ENCODE data around the gene FAM171A1.

FAM171A1 gene

DNA sequence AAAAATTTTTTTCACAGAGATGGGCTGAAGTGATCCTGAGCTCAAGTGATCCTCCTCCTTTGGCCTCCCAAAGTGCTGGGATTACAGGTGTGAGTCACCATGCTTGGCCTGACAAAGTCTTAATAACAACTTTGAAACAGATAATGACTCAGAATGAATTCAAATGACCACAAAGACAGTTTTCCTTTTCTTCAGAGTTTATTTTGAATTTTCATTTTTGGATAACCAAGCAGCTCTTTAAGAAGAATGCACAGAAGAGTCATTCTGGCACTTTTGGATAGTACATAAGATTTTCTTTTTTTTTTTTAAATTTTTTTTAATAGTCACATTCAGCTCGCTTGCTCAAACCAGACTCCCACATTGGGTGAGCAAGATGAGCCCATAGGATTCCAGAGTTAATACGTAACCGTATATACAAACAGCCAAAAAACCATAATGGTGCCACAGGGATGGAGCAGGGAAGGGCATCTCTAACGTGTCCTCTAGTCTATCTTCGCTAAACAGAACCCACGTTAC, 159.6 kb downstream of the FAM171A1 start:
- H3F3A ChIP-seq (ENCODE audit: insufficient read depth, low read length), result no peaks in the 10 kb centered on the region
- no peaks in the 10 kb centered on the region for H3K36me3 ChIP-seq (ENCODE audit: insufficient read depth, low read length)
- H3K27me3 ChIP-seq (ENCODE audit: insufficient read depth, low read length), result no peaks in the 10 kb centered on the region
- H3K79me2 ChIP-seq (ENCODE audit: insufficient read depth, low read length), result no peaks in the 10 kb centered on the region
- H3K9me2 ChIP-seq (ENCODE audit: low read depth, low read length), result no peaks in the 10 kb centered on the region
- no peak overlapping the region for H3K4me3 ChIP-seq (ENCODE audit: low read depth, low read length, poor library complexity, severe bottlenecking)
- TF ChIP-seq, protein P1, sequence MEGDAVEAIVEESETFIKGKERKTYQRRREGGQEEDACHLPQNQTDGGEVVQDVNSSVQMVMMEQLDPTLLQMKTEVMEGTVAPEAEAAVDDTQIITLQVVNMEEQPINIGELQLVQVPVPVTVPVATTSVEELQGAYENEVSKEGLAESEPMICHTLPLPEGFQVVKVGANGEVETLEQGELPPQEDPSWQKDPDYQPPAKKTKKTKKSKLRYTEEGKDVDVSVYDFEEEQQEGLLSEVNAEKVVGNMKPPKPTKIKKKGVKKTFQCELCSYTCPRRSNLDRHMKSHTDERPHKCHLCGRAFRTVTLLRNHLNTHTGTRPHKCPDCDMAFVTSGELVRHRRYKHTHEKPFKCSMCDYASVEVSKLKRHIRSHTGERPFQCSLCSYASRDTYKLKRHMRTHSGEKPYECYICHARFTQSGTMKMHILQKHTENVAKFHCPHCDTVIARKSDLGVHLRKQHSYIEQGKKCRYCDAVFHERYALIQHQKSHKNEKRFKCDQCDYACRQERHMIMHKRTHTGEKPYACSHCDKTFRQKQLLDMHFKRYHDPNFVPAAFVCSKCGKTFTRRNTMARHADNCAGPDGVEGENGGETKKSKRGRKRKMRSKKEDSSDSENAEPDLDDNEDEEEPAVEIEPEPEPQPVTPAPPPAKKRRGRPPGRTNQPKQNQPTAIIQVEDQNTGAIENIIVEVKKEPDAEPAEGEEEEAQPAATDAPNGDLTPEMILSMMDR (IDR thresholded peaks at IDR 0.05; ENCODE audit: low read length), result no peak
- no peak for TF ChIP-seq EZH2 (IDR thresholded peaks at IDR 0.05; ENCODE audit: borderline replicate concordance, low read length)
- no peak overlapping the region for H3K4me2 ChIP-seq (ENCODE audit: low read length)
- H3K27ac ChIP-seq (ENCODE audit: low read depth, low read length, poor library complexity, severe bottlenecking), result no peak overlapping the region
- H4K20me1 ChIP-seq (ENCODE audit: insufficient read depth, low read length), result no peaks in the 10 kb centered on the region
- no peaks in the 10 kb centered on the region for H3K9me3 ChIP-seq (ENCODE audit: low read length)
- peaks cover 3% of the 10 kb centered on the region for H3K4me1 ChIP-seq (ENCODE audit: insufficient read depth, low read length, severe bottlenecking)
- H2AFZ ChIP-seq (ENCODE audit: low read length), result no peak overlapping the region
- no peak overlapping the region for H3K9ac ChIP-seq (ENCODE audit: low read length)

DNA sequence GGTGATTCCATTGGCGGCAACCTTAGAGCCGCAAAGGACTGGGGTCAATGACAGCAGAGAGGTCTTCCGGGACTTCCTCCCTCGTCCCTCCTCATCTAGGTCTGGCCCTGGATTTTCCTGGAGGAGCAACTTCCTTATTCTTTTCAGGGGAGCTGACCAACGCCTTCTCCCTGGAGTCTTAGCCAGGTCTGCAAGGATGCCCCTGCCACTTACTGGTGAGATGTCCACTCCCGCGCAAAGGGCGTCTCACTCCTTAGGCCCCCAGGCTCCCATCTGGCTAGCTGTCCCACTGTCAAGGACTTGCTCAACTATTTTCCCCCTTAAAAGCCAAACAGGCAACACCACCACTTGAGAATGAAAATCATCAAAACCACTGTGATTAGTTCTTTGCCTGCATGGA, 160.6 kb downstream of the FAM171A1 start:
- no peaks in the 10 kb centered on the region for H3K27me3 ChIP-seq (ENCODE audit: insufficient read depth, low read length)
- no peak overlapping the region for H2AFZ ChIP-seq (ENCODE audit: low read length)
- H3K9ac ChIP-seq (ENCODE audit: low read length), result no peak overlapping the region
- H3K4me2 ChIP-seq (ENCODE audit: low read length), result no peak overlapping the region
- peaks cover 3% of the 10 kb centered on the region for H3K4me1 ChIP-seq (ENCODE audit: insufficient read depth, low read length, severe bottlenecking)
- TF ChIP-seq, protein P1 (IDR thresholded peaks at IDR 0.05; ENCODE audit: low read length), result no peak
- TF ChIP-seq EZH2 (IDR thresholded peaks at IDR 0.05; ENCODE audit: borderline replicate concordance, low read length), result no peak
- no peaks in the 10 kb centered on the region for H4K20me1 ChIP-seq (ENCODE audit: insufficient read depth, low read length)
- H3K79me2 ChIP-seq (ENCODE audit: insufficient read depth, low read length), result no peaks in the 10 kb centered on the region
- H3K9me3 ChIP-seq (ENCODE audit: low read length), result no peaks in the 10 kb centered on the region
- H3F3A ChIP-seq (ENCODE audit: insufficient read depth, low read length), result no peaks in the 10 kb centered on the region
- no peak overlapping the region for H3K27ac ChIP-seq (ENCODE audit: low read depth, low read length, poor library complexity, severe bottlenecking)
- H3K4me3 ChIP-seq (ENCODE audit: low read depth, low read length, poor library complexity, severe bottlenecking), result no peak overlapping the region
- H3K36me3 ChIP-seq (ENCODE audit: insufficient read depth, low read length), result no peaks in the 10 kb centered on the region
- H3K9me2 ChIP-seq (ENCODE audit: low read depth, low read length), result no peaks in the 10 kb centered on the region

DNA sequence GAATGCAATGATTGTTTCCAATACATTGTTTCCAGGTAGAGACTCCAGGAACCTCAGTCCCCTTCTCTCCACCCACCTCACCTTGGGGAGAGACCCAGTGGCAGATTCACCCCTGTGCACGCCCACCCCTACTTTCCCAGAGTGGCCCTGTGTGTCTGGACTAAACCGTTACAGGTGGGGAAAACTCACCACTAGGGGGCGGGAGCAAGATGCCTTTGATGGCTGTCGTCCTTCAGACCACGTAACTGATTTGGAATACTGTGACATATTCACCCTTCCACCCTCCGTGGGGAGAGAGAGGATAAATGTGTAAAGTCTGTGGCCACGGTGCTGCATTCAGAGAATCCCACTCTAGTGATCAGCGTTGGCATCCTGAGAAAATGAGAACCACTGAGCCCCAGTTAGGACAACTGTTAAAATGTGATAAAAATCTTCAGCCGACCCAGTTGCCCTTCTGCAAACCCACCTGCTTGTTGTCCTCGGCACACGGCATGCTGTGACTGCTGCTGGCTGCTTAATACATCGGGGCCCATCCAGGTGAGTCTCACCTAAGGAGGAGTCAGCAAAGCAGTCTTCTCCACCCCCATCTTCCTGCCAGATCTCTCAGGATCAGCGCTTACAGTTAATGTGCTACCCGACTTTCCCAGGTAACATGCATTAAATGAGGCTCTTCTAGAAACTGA, 161.1 kb downstream of the FAM171A1 start:
- TF ChIP-seq, protein P1 (IDR thresholded peaks at IDR 0.05; ENCODE audit: low read length), result peak; percentile 78
- TF ChIP-seq EZH2 (IDR thresholded peaks at IDR 0.05; ENCODE audit: borderline replicate concordance, low read length), result no peak
- no peaks in the 10 kb centered on the region for H3K36me3 ChIP-seq (ENCODE audit: insufficient read depth, low read length)
- no peaks in the 10 kb centered on the region for H4K20me1 ChIP-seq (ENCODE audit: insufficient read depth, low read length)
- no peaks in the 10 kb centered on the region for H3K79me2 ChIP-seq (ENCODE audit: insufficient read depth, low read length)
- H3K9me2 ChIP-seq (ENCODE audit: low read depth, low read length), result no peaks in the 10 kb centered on the region
- H3K4me3 ChIP-seq (ENCODE audit: low read depth, low read length, poor library complexity, severe bottlenecking), result no peak overlapping the region
- no peaks in the 10 kb centered on the region for H3F3A ChIP-seq (ENCODE audit: insufficient read depth, low read length)
- no peak overlapping the region for H3K27ac ChIP-seq (ENCODE audit: low read depth, low read length, poor library complexity, severe bottlenecking)
- no peak overlapping the region for H2AFZ ChIP-seq (ENCODE audit: low read length)
- peaks cover 3% of the 10 kb centered on the region for H3K4me1 ChIP-seq (ENCODE audit: insufficient read depth, low read length, severe bottlenecking)
- no peaks in the 10 kb centered on the region for H3K27me3 ChIP-seq (ENCODE audit: insufficient read depth, low read length)
- H3K4me2 ChIP-seq (ENCODE audit: low read length), result no peak overlapping the region
- no peak overlapping the region for H3K9ac ChIP-seq (ENCODE audit: low read length)
- H3K9me3 ChIP-seq (ENCODE audit: low read length), result no peaks in the 10 kb centered on the region

Measured in OCI-LY1 (cell line).